WTC11 (cell line): Measurements from ENCODE around the gene GRAMD2B. TPM values are rescaled to one million over a fixed set of nuclear protein-coding genes. Genes with fewer than 3 reads are reported as not detected.

Experiments
- ATAC-seq: fragments of 200-7000 bp; cut with Tn5 transposase; 2 replicates; pipeline ENCODE4 v1.10.0; 2021; ENCODE audit warnings: mild to moderate bottlenecking, moderate library complexity
- CTCF ChIA-PET: fragments of 300-600 bp; sonication (Branson Sonifier 250); formaldehyde crosslinking; loops from one replicate; lab custom pipeline; 2021; ENCODE audit warnings: antibody characterized with exemption; lab: Charles Lee
- POLR2A ChIA-PET: fragments of 350-600 bp; sonication (Branson Sonifier 250); formaldehyde crosslinking; loops from one replicate; lab custom pipeline; 2021; ENCODE audit warnings: antibody characterized with exemption; lab: Charles Lee
- DNase-seq: peaks from one replicate; pipeline ENCODE4 v3.0.0; 2021; ENCODE audit warnings: low spot score
- H3K27ac Mint-ChIP-seq: 2 replicates; pipeline ENCODE4 v1.8.0; 2021; ENCODE audit warnings: mixed read lengths
- H3K27me3 Mint-ChIP-seq: 2 replicates; pipeline ENCODE4 v1.8.0; 2021; ENCODE audit warnings: low read depth, mild to moderate bottlenecking, moderate library complexity, mixed read lengths
- H3K36me3 Mint-ChIP-seq: 2 replicates; pipeline ENCODE4 v1.8.0; 2021; ENCODE audit warnings: mixed read lengths
- H3K4me1 Mint-ChIP-seq: 2 replicates; pipeline ENCODE4 v1.8.0; 2022; ENCODE audit warnings: mixed read lengths
- H3K4me3 Mint-ChIP-seq: 2 replicates; pipeline ENCODE4 v1.8.0; 2021; ENCODE audit warnings: mild to moderate bottlenecking, moderate library complexity, mixed read lengths
- H3K9me3 Mint-ChIP-seq: 2 replicates; pipeline ENCODE4 v1.8.0; 2021; ENCODE audit warnings: mixed read lengths
- JAZF1 ChIP-seq: fragments of 250-450 bp; sonication (Bioruptor Pico); IDR thresholded peaks from 2 replicates; pipeline ENCODE4 v1.9.0; 2021; ENCODE audit warnings: moderate library complexity, mild to moderate bottlenecking, inconsistent platforms
- KAT7 ChIP-seq: sonication (generic); formaldehyde crosslinking; IDR thresholded peaks from 2 replicates; pipeline ENCODE4 v1.8.1; 2023; ENCODE audit warnings: missing genetic modification reagents, mild to moderate bottlenecking, borderline replicate concordance
- NR2C2 ChIP-seq: sonication (generic); formaldehyde crosslinking; IDR thresholded peaks from 2 replicates; pipeline ENCODE4 v1.8.0; 2022; ENCODE audit warnings: mild to moderate bottlenecking, missing genetic modification reagents
- RELA ChIP-seq: sonication (generic); formaldehyde crosslinking; IDR thresholded peaks from 2 replicates; pipeline ENCODE4 v1.8.1; 2022; ENCODE audit warnings: missing genetic modification reagents, mild to moderate bottlenecking, borderline replicate concordance
- SMAD4 ChIP-seq: sonication (generic); formaldehyde crosslinking; IDR thresholded peaks from 2 replicates; pipeline ENCODE4 v1.8.0; 2022; ENCODE audit warnings: mild to moderate bottlenecking, missing genetic modification reagents
- TEAD1 ChIP-seq: sonication (generic); formaldehyde crosslinking; IDR thresholded peaks from 2 replicates; pipeline ENCODE4 v1.8.0; 2022; ENCODE audit warnings: mild to moderate bottlenecking, missing genetic modification reagents
- ZNF138 ChIP-seq: sonication (generic); formaldehyde crosslinking; conservative IDR thresholded peaks from 2 replicates; pipeline ENCODE4 v1.8.1; 2022; ENCODE audit warnings: mild to moderate bottlenecking, moderate library complexity, missing genetic modification reagents
- ZNF396 ChIP-seq: fragments of 250-450 bp; sonication (Bioruptor Pico); IDR thresholded peaks from 2 replicates; pipeline ENCODE4 v1.8.0; 2021; ENCODE audit warnings: mild to moderate bottlenecking, moderate library complexity, borderline replicate concordance
- total RNA-seq: library from RNA; stranded (reverse); gene quantifications from 3 replicates; pipeline ENCODE4 v1.2.3, GENCODE V29; 2021
- TF ChIP-seq, protein P1 (sequence below): fragments of 250-450 bp; sonication (Bioruptor Pico); IDR thresholded peaks from 2 replicates; pipeline ENCODE4 v1.9.0; 2021; ENCODE audit warnings: mild to moderate bottlenecking, borderline replicate concordance
- TF ChIP-seq, protein P2 (sequence below): sonication (generic); formaldehyde crosslinking; IDR thresholded peaks from 2 replicates; pipeline ENCODE4 v1.8.1; 2023; ENCODE audit warnings: mild to moderate bottlenecking, missing genetic modification reagents, borderline replicate concordance
- TF ChIP-seq, protein P3 (sequence below): fragments of 200-600 bp; IDR thresholded peaks from 2 replicates; pipeline ENCODE4 v1.8.0; 2022; ENCODE audit warnings: antibody characterized with exemption
- TF ChIP-seq, protein P4 (sequence below): sonication (generic); formaldehyde crosslinking; IDR thresholded peaks from 2 replicates; pipeline ENCODE4 v1.8.0; 2022; ENCODE audit warnings: mild to moderate bottlenecking, missing genetic modification reagents
- TF ChIP-seq, protein P5 (sequence below): sonication (generic); formaldehyde crosslinking; IDR thresholded peaks from 2 replicates; pipeline ENCODE4 v1.8.0; 2022; ENCODE audit warnings: mild to moderate bottlenecking, missing genetic modification reagents
- TF ChIP-seq, protein P6 (sequence below): sonication (generic); formaldehyde crosslinking; IDR thresholded peaks from 2 replicates; pipeline ENCODE4 v1.8.1; 2022; ENCODE audit warnings: low read depth, missing genetic modification reagents, borderline replicate concordance
- TF ChIP-seq, protein P7 (sequence below): sonication (generic); formaldehyde crosslinking; IDR thresholded peaks from 2 replicates; pipeline ENCODE4 v1.8.1; 2022; ENCODE audit warnings: mild to moderate bottlenecking, moderate library complexity, missing genetic modification reagents
- TF ChIP-seq, protein P8 (sequence below): sonication (generic); formaldehyde crosslinking; IDR thresholded peaks from 2 replicates; pipeline ENCODE4 v1.8.1; 2023; ENCODE audit warnings: mild to moderate bottlenecking, missing genetic modification reagents, moderate library complexity
- TF ChIP-seq, protein P9 (sequence below): sonication (generic); formaldehyde crosslinking; IDR thresholded peaks from 2 replicates; pipeline ENCODE4 v1.8.1; 2023; ENCODE audit warnings: mild to moderate bottlenecking, missing genetic modification reagents
- TF ChIP-seq, protein P10 (sequence below): sonication (generic); formaldehyde crosslinking; IDR thresholded peaks from 2 replicates; pipeline ENCODE4 v1.8.1; 2022; ENCODE audit warnings: low read depth, mild to moderate bottlenecking, moderate library complexity, missing genetic modification reagents, borderline replicate concordance

GRAMD2B gene
- total RNA-seq, 1 experiment from 2014 or later: 11.6 TPM

DNA sequence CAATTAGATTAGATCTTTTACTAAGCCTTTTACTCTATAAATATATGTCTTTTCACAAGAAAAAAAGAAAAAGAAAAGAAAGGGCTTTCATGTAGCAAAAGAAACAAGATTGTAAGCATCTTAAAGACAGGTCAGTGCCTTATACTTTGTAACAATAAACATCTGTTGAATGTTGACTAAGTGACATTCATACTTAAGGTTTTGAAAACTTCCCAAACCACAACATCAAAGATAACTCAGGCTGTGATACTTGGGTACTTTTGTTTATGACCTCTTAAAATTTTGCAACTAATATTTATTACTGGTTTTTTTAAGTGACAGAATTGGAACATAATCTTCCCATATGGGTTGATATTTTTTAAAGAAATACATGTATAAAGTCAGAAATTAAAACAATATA is 7.4 kb downstream of the GRAMD2B start:
- CTCF ChIA-PET: no interaction called here
- Mint-ChIP-seq H3K27ac (no peak overlapping the region), H3K4me3 (no peak overlapping the region)
- TF ChIP-seq, protein P1, sequence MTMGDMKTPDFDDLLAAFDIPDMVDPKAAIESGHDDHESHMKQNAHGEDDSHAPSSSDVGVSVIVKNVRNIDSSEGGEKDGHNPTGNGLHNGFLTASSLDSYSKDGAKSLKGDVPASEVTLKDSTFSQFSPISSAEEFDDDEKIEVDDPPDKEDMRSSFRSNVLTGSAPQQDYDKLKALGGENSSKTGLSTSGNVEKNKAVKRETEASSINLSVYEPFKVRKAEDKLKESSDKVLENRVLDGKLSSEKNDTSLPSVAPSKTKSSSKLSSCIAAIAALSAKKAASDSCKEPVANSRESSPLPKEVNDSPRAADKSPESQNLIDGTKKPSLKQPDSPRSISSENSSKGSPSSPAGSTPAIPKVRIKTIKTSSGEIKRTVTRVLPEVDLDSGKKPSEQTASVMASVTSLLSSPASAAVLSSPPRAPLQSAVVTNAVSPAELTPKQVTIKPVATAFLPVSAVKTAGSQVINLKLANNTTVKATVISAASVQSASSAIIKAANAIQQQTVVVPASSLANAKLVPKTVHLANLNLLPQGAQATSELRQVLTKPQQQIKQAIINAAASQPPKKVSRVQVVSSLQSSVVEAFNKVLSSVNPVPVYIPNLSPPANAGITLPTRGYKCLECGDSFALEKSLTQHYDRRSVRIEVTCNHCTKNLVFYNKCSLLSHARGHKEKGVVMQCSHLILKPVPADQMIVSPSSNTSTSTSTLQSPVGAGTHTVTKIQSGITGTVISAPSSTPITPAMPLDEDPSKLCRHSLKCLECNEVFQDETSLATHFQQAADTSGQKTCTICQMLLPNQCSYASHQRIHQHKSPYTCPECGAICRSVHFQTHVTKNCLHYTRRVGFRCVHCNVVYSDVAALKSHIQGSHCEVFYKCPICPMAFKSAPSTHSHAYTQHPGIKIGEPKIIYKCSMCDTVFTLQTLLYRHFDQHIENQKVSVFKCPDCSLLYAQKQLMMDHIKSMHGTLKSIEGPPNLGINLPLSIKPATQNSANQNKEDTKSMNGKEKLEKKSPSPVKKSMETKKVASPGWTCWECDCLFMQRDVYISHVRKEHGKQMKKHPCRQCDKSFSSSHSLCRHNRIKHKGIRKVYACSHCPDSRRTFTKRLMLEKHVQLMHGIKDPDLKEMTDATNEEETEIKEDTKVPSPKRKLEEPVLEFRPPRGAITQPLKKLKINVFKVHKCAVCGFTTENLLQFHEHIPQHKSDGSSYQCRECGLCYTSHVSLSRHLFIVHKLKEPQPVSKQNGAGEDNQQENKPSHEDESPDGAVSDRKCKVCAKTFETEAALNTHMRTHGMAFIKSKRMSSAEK (CRISPR knock-in tag): no peak
- TF ChIP-seq, protein P2, sequence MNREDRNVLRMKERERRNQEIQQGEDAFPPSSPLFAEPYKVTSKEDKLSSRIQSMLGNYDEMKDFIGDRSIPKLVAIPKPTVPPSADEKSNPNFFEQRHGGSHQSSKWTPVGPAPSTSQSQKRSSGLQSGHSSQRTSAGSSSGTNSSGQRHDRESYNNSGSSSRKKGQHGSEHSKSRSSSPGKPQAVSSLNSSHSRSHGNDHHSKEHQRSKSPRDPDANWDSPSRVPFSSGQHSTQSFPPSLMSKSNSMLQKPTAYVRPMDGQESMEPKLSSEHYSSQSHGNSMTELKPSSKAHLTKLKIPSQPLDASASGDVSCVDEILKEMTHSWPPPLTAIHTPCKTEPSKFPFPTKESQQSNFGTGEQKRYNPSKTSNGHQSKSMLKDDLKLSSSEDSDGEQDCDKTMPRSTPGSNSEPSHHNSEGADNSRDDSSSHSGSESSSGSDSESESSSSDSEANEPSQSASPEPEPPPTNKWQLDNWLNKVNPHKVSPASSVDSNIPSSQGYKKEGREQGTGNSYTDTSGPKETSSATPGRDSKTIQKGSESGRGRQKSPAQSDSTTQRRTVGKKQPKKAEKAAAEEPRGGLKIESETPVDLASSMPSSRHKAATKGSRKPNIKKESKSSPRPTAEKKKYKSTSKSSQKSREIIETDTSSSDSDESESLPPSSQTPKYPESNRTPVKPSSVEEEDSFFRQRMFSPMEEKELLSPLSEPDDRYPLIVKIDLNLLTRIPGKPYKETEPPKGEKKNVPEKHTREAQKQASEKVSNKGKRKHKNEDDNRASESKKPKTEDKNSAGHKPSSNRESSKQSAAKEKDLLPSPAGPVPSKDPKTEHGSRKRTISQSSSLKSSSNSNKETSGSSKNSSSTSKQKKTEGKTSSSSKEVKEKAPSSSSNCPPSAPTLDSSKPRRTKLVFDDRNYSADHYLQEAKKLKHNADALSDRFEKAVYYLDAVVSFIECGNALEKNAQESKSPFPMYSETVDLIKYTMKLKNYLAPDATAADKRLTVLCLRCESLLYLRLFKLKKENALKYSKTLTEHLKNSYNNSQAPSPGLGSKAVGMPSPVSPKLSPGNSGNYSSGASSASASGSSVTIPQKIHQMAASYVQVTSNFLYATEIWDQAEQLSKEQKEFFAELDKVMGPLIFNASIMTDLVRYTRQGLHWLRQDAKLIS (CRISPR knock-in tag): no peak
- TF ChIP-seq, protein P3, sequence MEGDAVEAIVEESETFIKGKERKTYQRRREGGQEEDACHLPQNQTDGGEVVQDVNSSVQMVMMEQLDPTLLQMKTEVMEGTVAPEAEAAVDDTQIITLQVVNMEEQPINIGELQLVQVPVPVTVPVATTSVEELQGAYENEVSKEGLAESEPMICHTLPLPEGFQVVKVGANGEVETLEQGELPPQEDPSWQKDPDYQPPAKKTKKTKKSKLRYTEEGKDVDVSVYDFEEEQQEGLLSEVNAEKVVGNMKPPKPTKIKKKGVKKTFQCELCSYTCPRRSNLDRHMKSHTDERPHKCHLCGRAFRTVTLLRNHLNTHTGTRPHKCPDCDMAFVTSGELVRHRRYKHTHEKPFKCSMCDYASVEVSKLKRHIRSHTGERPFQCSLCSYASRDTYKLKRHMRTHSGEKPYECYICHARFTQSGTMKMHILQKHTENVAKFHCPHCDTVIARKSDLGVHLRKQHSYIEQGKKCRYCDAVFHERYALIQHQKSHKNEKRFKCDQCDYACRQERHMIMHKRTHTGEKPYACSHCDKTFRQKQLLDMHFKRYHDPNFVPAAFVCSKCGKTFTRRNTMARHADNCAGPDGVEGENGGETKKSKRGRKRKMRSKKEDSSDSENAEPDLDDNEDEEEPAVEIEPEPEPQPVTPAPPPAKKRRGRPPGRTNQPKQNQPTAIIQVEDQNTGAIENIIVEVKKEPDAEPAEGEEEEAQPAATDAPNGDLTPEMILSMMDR: no peak
- TF ChIP-seq RELA (CRISPR knock-in tag) (no peak), ZNF396 (CRISPR knock-in tag) (no peak), KAT7 (no peak), NR2C2 (CRISPR knock-in tag) (no peak), JAZF1 (CRISPR knock-in tag) (no peak), SMAD4 (CRISPR knock-in tag) (no peak), TEAD1 (CRISPR knock-in tag) (no peak), ZNF138 (no peak)
- TF ChIP-seq, protein P4, sequence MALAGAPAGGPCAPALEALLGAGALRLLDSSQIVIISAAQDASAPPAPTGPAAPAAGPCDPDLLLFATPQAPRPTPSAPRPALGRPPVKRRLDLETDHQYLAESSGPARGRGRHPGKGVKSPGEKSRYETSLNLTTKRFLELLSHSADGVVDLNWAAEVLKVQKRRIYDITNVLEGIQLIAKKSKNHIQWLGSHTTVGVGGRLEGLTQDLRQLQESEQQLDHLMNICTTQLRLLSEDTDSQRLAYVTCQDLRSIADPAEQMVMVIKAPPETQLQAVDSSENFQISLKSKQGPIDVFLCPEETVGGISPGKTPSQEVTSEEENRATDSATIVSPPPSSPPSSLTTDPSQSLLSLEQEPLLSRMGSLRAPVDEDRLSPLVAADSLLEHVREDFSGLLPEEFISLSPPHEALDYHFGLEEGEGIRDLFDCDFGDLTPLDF (CRISPR knock-in tag): no peak
- TF ChIP-seq, protein P5, sequence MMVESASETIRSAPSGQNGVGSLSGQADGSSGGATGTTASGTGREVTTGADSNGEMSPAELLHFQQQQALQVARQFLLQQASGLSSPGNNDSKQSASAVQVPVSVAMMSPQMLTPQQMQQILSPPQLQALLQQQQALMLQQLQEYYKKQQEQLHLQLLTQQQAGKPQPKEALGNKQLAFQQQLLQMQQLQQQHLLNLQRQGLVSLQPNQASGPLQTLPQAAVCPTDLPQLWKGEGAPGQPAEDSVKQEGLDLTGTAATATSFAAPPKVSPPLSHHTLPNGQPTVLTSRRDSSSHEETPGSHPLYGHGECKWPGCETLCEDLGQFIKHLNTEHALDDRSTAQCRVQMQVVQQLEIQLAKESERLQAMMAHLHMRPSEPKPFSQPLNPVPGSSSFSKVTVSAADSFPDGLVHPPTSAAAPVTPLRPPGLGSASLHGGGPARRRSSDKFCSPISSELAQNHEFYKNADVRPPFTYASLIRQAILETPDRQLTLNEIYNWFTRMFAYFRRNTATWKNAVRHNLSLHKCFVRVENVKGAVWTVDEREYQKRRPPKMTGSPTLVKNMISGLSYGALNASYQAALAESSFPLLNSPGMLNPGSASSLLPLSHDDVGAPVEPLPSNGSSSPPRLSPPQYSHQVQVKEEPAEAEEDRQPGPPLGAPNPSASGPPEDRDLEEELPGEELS (CRISPR knock-in tag): no peak
- TF ChIP-seq, protein P6, sequence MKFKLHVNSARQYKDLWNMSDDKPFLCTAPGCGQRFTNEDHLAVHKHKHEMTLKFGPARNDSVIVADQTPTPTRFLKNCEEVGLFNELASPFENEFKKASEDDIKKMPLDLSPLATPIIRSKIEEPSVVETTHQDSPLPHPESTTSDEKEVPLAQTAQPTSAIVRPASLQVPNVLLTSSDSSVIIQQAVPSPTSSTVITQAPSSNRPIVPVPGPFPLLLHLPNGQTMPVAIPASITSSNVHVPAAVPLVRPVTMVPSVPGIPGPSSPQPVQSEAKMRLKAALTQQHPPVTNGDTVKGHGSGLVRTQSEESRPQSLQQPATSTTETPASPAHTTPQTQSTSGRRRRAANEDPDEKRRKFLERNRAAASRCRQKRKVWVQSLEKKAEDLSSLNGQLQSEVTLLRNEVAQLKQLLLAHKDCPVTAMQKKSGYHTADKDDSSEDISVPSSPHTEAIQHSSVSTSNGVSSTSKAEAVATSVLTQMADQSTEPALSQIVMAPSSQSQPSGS (CRISPR knock-in tag): no peak
- TF ChIP-seq, protein P7, sequence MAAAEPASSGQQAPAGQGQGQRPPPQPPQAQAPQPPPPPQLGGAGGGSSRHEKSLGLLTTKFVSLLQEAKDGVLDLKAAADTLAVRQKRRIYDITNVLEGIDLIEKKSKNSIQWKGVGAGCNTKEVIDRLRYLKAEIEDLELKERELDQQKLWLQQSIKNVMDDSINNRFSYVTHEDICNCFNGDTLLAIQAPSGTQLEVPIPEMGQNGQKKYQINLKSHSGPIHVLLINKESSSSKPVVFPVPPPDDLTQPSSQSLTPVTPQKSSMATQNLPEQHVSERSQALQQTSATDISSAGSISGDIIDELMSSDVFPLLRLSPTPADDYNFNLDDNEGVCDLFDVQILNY (CRISPR knock-in tag): no peak
- TF ChIP-seq, protein P8, sequence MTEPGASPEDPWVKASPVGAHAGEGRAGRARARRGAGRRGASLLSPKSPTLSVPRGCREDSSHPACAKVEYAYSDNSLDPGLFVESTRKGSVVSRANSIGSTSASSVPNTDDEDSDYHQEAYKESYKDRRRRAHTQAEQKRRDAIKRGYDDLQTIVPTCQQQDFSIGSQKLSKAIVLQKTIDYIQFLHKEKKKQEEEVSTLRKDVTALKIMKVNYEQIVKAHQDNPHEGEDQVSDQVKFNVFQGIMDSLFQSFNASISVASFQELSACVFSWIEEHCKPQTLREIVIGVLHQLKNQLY: no peak
- TF ChIP-seq, protein P9, sequence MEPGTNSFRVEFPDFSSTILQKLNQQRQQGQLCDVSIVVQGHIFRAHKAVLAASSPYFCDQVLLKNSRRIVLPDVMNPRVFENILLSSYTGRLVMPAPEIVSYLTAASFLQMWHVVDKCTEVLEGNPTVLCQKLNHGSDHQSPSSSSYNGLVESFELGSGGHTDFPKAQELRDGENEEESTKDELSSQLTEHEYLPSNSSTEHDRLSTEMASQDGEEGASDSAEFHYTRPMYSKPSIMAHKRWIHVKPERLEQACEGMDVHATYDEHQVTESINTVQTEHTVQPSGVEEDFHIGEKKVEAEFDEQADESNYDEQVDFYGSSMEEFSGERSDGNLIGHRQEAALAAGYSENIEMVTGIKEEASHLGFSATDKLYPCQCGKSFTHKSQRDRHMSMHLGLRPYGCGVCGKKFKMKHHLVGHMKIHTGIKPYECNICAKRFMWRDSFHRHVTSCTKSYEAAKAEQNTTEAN (CRISPR knock-in tag): no peak
- TF ChIP-seq, protein P10, sequence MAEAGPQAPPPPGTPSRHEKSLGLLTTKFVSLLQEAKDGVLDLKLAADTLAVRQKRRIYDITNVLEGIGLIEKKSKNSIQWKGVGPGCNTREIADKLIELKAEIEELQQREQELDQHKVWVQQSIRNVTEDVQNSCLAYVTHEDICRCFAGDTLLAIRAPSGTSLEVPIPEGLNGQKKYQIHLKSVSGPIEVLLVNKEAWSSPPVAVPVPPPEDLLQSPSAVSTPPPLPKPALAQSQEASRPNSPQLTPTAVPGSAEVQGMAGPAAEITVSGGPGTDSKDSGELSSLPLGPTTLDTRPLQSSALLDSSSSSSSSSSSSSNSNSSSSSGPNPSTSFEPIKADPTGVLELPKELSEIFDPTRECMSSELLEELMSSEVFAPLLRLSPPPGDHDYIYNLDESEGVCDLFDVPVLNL (CRISPR knock-in tag): no peak

More for the DNA sequence above, 7.4 kb downstream of the GRAMD2B start:
- Mint-ChIP-seq H3K4me1 (no peaks in the 10 kb centered on the region), H3K9me3 (no peaks in the 10 kb centered on the region), H3K27me3 (no peaks in the 10 kb centered on the region), H3K36me3 (0 out of 2 replicates have a peak, but pooled peaks cover 4% of the 10 kb centered on the region)
- POLR2A ChIA-PET: no interaction called here
- DNase-seq (no peak), ATAC-seq (no peak)
